ENCODE measurements around the gene APLNR. TPM values are rescaled to one million over a fixed set of nuclear protein-coding genes. Genes with fewer than 3 reads are reported as not detected.

The APLNR gene
- total and polyA plus RNA-seq, 2 donors (not counting 1 experiment from before 2014, with no cell fraction given) = not detected

DNA sequence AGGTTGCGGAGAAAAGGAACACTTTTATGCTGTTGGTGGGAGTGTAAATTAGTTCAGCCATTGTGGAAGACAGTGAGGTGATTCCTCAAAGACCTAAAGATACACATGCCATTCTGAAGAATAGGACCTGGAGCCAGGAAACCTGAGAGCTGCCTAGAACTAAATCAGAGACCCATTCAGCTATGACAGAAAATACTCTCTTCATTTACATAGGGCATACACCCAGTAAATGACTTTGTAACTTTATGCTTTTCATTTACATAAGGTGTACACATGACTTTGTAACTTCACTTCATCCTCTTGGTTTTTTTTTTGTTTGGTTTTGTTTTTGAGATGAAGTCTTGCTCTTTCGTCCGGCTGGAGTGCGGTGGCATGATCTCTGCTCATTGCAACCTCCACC is 25.1 kb upstream of the APLNR start:
- CTCF ChIA-PET = no interaction called here
- H3K4me1 ChIP-seq (ENCODE audit: control insufficient read depth in 2 of 2, insufficient read depth in 2 of 2, low read length in 2 of 2) = no peaks in the 10 kb centered on the region
- no peak overlapping the region for H3K9ac ChIP-seq (ENCODE audit: low read length)
- H3K4me3 ChIP-seq (ENCODE audit: control extremely low read depth in 1 of 5, extremely low read depth in 1 of 5, insufficient read depth in 1 of 5, low read depth in 2 of 5, low read length in 4 of 5) = no peak overlapping the region
- H3K79me2 ChIP-seq (ENCODE audit: control insufficient read depth, insufficient read depth, low read length) = no peaks in the 10 kb centered on the region
- WGBS (ENCODE audit: insufficient coverage) = no CpG with 5 or more reads among the region's 4 CpGs
- no peak overlapping the region for H3K4me3 Mint-ChIP-seq
- no peak for TF ChIP-seq EZH2 (IDR thresholded peaks at IDR 0.05; ENCODE audit: borderline replicate concordance, insufficient read depth, low read depth, low read length, poor library complexity, severe bottlenecking)
- TF ChIP-seq, protein P1, sequence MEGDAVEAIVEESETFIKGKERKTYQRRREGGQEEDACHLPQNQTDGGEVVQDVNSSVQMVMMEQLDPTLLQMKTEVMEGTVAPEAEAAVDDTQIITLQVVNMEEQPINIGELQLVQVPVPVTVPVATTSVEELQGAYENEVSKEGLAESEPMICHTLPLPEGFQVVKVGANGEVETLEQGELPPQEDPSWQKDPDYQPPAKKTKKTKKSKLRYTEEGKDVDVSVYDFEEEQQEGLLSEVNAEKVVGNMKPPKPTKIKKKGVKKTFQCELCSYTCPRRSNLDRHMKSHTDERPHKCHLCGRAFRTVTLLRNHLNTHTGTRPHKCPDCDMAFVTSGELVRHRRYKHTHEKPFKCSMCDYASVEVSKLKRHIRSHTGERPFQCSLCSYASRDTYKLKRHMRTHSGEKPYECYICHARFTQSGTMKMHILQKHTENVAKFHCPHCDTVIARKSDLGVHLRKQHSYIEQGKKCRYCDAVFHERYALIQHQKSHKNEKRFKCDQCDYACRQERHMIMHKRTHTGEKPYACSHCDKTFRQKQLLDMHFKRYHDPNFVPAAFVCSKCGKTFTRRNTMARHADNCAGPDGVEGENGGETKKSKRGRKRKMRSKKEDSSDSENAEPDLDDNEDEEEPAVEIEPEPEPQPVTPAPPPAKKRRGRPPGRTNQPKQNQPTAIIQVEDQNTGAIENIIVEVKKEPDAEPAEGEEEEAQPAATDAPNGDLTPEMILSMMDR (IDR thresholded peaks at IDR 0.05) = no peak
- H3K27ac Mint-ChIP-seq = no peak overlapping the region
- H2AFZ ChIP-seq (ENCODE audit: insufficient read depth, low read depth, low read length, poor library complexity, severe bottlenecking) = no peak overlapping the region
- peaks cover 19% of the 10 kb centered on the region for H3K27me3 Mint-ChIP-seq
- ATAC-seq (ENCODE audit: low read depth) (no peak), DNase-seq (no peak)
- H3K4me1 Mint-ChIP-seq = no peaks in the 10 kb centered on the region
- peaks cover 2 to 11% (median 8%) of the 10 kb centered on the region in 3 donors for H3K9me3 ChIP-seq (ENCODE audit: control extremely low read depth in 1 of 3, control insufficient read depth in 2 of 3, insufficient read depth in 1 of 3, low read length in 2 of 3)
- intact Hi-C loops (cut with micrococcal nuclease) = no loop called here
- H4K20me1 ChIP-seq (ENCODE audit: control insufficient read depth, insufficient read depth, low read length, poor library complexity, severe bottlenecking) = no peaks in the 10 kb centered on the region
- H3K4me2 ChIP-seq (replicated peaks; ENCODE audit: low read depth, low read length, poor library complexity, severe bottlenecking) = no peak overlapping the region
- peaks cover 8% of the 10 kb centered on the region for H3K9me3 Mint-ChIP-seq (ENCODE audit: insufficient read depth)
- no peak overlapping the region for H3K27ac ChIP-seq (ENCODE audit: low read length in 2 of 2)
- POLR2A ChIA-PET = no interaction called here
- H3K36me3 ChIP-seq (replicated peaks in 1 of 2; ENCODE audit: control extremely low read depth in 1 of 2, control insufficient read depth in 1 of 2, extremely low read depth in 1 of 2, insufficient read depth in 2 of 2, low read length in 1 of 2) = no peaks in the 10 kb centered on the region
- H3K27me3 ChIP-seq (replicated peaks in 1 of 4; ENCODE audit: control extremely low read depth in 1 of 4, control insufficient read depth in 3 of 4, insufficient read depth in 4 of 4, low read length in 3 of 4) = no peaks in the 10 kb centered on the region

DNA sequence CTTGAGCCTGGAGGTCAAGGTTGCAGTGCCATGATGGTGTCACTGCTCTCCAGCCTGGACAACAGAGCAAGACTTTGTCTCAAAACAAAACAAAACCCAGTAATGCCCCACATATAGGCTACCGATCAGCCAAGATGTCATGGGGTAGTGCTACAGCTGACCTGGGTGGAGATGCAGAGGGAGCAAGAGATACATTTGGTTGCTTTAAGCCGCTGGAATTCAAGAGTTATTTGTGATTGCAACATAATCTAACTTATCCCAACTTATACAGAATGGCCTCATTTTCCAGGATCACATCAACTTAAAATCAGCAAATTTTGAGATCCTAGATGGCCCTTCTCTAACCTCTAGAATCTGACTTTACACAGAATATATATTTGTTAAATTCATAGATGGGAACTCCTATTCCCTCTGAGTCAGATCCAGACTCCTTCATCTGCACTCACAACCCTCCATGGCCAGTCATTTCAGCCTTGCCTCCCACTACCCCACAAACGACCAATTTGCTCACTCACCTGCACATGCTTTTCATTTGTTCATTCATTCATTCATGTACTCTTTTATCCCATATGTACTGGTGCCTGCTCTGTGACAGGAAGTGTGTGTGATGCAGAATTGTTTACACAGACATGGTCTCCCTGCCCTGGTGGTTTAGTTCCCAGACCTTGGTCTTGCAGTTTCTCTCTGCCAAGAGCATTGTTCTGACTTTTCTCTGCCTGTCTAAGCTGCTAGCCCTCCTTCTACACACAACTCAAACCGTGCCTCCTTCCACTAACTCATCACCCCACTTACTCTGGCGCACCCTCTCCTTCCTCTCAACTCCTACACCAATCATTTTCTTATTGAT is 24.1 kb upstream of the APLNR start:
- ChIA-PET POLR2A (no interaction called here), CTCF (interaction anchor here (1.1 kb wide), 1 partner anchor 13 kb away, joined by 4 read pairs; no protein-coding TSS in a partner anchor)
- no peaks in the 10 kb centered on the region for H3K36me3 ChIP-seq (replicated peaks in 1 of 2; ENCODE audit: control extremely low read depth in 1 of 2, control insufficient read depth in 1 of 2, extremely low read depth in 1 of 2, insufficient read depth in 2 of 2, low read length in 1 of 2)
- no peak overlapping the region for H3K9ac ChIP-seq (ENCODE audit: low read length)
- no peak overlapping the region for H3K27ac Mint-ChIP-seq
- no peak overlapping the region for H3K27ac ChIP-seq (ENCODE audit: low read length in 2 of 2)
- H3K27me3 Mint-ChIP-seq = peaks cover 20% of the 10 kb centered on the region
- WGBS (ENCODE audit: insufficient coverage) = 38% methylated on average over 2 of the region's 5 CpGs
- H4K20me1 ChIP-seq (ENCODE audit: control insufficient read depth, insufficient read depth, low read length, poor library complexity, severe bottlenecking) = no peaks in the 10 kb centered on the region
- peaks cover 0 to 12% (median 8%) of the 10 kb centered on the region in 3 donors for H3K9me3 ChIP-seq (ENCODE audit: control extremely low read depth in 1 of 3, control insufficient read depth in 2 of 3, insufficient read depth in 1 of 3, low read length in 2 of 3)
- no peak for DNase-seq
- no peak overlapping the region for H3K4me3 ChIP-seq (ENCODE audit: control extremely low read depth in 1 of 5, extremely low read depth in 1 of 5, insufficient read depth in 1 of 5, low read depth in 2 of 5, low read length in 4 of 5)
- H3K27me3 ChIP-seq (replicated peaks in 1 of 4; ENCODE audit: control extremely low read depth in 1 of 4, control insufficient read depth in 3 of 4, insufficient read depth in 4 of 4, low read length in 3 of 4) = peaks cover 0 to 3% (median 0%) of the 10 kb centered on the region in 4 experiments
- H3K79me2 ChIP-seq (ENCODE audit: control insufficient read depth, insufficient read depth, low read length) = no peaks in the 10 kb centered on the region
- no peaks in the 10 kb centered on the region for H3K4me1 ChIP-seq (ENCODE audit: control insufficient read depth in 2 of 2, insufficient read depth in 2 of 2, low read length in 2 of 2)
- intact Hi-C loops (cut with micrococcal nuclease) = no loop called here
- no peaks in the 10 kb centered on the region for H3K4me1 Mint-ChIP-seq
- no peak for ATAC-seq (ENCODE audit: low read depth)
- TF ChIP-seq EZH2 (IDR thresholded peaks at IDR 0.05; ENCODE audit: borderline replicate concordance, insufficient read depth, low read depth, low read length, poor library complexity, severe bottlenecking) = no peak
- TF ChIP-seq, protein P1 (IDR thresholded peaks at IDR 0.05) = no peak
- no peak overlapping the region for H2AFZ ChIP-seq (ENCODE audit: insufficient read depth, low read depth, low read length, poor library complexity, severe bottlenecking)
- peaks cover 11% of the 10 kb centered on the region for H3K9me3 Mint-ChIP-seq (ENCODE audit: insufficient read depth)
- no peak overlapping the region for H3K4me3 Mint-ChIP-seq
- no peak overlapping the region for H3K4me2 ChIP-seq (replicated peaks; ENCODE audit: low read depth, low read length, poor library complexity, severe bottlenecking)
